ENCODE results near the gene GTPBP10. TPM values are rescaled to one million over a fixed set of nuclear protein-coding genes. Genes with fewer than 3 reads are reported as not detected.

GTPBP10 gene
- polyA plus RNA-seq, 1 donor from 2014 or later, result 35.7 TPM

DNA sequence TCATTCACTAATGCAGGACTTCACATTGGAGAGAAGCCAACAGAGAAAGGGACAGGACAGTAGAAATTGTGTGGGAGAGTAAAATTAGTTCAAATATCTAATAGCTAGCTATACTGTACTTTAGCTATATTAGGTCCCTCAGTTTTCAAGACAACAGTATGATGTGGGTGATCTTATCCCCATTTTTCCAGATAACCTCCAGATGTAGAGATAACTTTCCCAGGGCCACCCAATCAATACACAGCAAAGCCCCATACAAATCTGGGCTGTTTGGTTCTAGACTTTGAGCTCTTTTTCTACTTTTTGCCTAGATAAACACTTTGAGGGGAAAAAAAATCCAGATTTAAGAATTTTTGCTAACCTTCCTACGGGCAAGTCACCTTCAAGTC, 56.3 kb downstream of the GTPBP10 start:
- Mint-ChIP-seq H3K9me3 (peaks cover 2 to 15% (median 6%) of the 10 kb centered on the region in 3 donors), H3K27me3 (no peaks in the 10 kb centered on the region), H3K27ac (peak overlapping the region; percentile 80 to 94 (median 93)), H3K4me1 (peaks cover 0 to 9% (median 0%) of the 10 kb centered on the region in 3 donors), H3K4me3 (peak overlapping the region; percentile 96), H3K36me3 (no peaks in the 10 kb centered on the region)

DNA sequence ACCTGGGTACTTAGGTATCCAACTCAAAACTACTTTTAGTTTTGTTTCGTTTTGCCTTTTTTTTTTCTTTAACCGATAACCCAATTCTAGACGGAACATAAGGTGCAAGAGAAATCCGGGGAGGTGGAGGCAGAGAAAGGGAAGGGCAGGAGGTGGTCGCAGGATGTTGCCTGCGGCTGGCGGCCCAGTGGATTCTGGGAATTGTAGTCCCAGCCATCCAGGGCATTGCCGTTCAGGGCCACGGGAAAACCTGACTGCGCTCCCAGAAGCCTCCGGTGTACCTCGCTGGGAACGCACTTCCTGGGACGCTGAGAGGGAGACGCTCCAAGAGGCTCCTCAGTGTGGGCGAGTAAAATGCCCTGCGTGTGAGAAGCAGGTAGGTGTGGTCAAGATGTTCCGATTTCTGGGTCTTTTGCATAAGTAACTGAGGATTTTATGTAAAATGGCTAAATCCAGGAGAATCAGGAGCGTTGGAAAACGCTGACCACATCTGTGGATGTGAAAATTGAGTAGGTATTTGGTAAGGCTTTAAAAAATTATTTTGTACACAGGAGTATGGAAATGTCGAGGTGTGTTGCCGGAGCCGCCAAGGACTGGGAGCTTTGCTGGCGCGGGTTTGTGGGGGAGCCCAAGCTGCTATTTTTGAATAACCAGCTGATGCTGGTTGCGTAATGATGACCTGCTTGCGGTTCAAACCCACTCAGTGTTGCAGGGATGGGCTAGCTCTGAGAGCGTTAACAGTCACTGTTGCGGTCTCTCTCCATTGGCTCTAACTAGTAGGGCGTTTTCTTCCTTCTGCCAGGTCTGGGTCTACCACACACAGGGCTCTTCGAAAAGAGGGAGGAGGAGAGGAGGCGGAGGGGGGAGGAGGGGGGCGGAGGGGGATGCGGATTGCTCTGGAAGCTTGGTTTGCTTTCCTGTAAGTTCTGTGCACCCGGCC, 56.9 kb downstream of the GTPBP10 start, which contains the start of gene CLDN12:
Gene CLDN12 (plus strand): TSS at position 288 of the 940 bp plus-strand sequence. CDS start 9,216 bp downstream, outside the sequence.
- Mint-ChIP-seq H3K27me3 (no peaks in the 10 kb centered on the region), H3K9me3 (peaks cover 0 to 12% (median 6%) of the 10 kb centered on the region in 3 donors), H3K4me1 (peaks cover 0 to 9% (median 0%) of the 10 kb centered on the region in 3 donors), H3K27ac (peak within 1 kb of the TSS; percentile 80 to 94 (median 93)), H3K4me3 (peak within 1 kb of the TSS; percentile 96), H3K36me3 (no peaks in the 10 kb centered on the region)

DNA sequence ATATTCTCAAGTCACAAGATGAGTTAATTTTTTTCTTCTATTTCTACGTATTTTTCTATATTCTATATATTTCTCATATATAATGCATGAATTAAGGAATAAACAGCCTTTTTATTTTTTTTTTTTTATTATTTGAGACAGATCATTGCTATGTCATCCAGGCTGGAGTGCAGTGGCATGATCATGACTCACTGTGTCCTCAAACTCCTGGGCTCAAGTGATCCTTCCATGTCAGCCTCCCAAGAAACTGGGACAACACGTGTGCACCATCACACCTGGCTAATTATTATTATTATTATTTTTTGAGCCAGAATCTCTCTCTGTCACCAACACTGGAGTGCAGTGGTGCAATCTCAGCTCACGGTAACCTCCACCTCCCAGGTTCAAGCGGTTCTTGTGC, 58.3 kb downstream of the GTPBP10 start:
- peak overlapping the region in 1 of 3 donors; percentile 83 for H3K27ac Mint-ChIP-seq

DNA sequence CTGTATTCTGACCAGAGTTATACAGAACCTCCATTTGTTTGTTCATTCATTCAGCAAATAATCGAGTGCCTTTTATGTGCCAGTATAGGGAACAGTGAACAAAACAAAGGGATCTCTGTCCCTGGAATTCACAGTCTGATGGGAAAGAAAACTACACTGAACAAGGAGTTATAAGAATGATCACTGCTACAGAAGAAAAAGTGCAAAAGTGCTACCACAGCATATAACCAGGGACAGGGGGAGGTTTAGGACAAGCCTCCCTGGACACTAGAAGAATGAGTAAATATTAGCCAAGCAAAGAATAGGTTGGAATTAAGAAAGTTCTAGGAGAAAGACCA, 60.9 kb downstream of the GTPBP10 start:
- Mint-ChIP-seq H3K27ac (peak overlapping the region in 1 of 3 donors; percentile 5), H3K27me3 (no peaks in the 10 kb centered on the region), H3K36me3 (no peaks in the 10 kb centered on the region), H3K4me3 (no peak overlapping the region), H3K4me1 (peaks cover 0 to 8% (median 0%) of the 10 kb centered on the region in 3 donors), H3K9me3 (no peaks in the 10 kb centered on the region)

More for the DNA sequence above, 58.3 kb downstream of the GTPBP10 start:
- H3K27me3 Mint-ChIP-seq, result no peaks in the 10 kb centered on the region
- H3K4me1 Mint-ChIP-seq, result peaks cover 0 to 9% (median 0%) of the 10 kb centered on the region in 3 donors
- H3K36me3 Mint-ChIP-seq, result no peaks in the 10 kb centered on the region
- H3K4me3 Mint-ChIP-seq, result peak overlapping the region; percentile 31 to 96 (median 96)
- peaks cover 0 to 6% (median 5%) of the 10 kb centered on the region in 3 donors for H3K9me3 Mint-ChIP-seq

DNA sequence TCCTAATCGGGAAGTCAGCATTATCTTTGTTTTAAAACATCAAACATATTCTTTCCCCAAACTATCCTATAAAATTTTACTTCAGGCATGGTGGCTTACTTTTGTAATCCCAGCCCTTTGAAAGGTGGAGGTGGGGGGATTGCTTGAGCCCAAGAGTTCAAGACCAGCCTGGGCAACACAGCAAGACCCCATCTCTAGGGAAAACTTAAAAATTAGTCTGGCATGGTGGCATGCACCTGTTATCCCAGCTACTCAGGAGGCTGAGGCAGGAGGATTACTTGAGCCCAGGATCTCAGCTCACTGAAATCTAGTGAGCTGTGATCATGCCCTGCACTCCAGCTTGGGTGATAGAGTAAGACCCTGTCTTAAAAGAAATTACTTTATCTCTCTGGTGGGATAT, 61.6 kb downstream of the GTPBP10 start:
- H3K27ac Mint-ChIP-seq, result peak overlapping the region in 1 of 3 donors; percentile 5

DNA sequence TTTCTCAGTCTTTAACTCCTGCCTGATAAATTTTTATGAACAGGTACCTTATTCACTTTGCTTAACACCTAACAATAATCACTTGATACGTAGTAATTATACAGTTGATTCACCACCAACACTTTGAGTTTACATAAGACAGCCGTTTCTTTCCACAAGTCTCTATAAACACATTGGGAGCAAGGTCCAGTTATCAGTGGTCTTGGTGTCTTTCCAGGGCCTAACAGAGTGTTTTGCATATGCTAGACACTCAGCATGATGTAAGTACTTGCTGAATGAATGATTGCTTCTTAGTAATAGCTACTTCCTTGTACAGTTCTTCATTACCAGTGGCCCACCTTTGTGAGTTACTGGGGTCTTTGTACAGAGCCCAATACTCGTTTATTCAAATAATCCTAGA, 63.2 kb downstream of the GTPBP10 start:
- H3K4me1 Mint-ChIP-seq, result peaks cover 0 to 3% (median 0%) of the 10 kb centered on the region in 3 donors
- H3K27ac Mint-ChIP-seq, result no peak overlapping the region
- no peaks in the 10 kb centered on the region for H3K9me3 Mint-ChIP-seq
- H3K36me3 Mint-ChIP-seq, result peaks cover 2% of the 10 kb centered on the region
- no peaks in the 10 kb centered on the region for H3K27me3 Mint-ChIP-seq
- no peak overlapping the region for H3K4me3 Mint-ChIP-seq

More for the DNA sequence above, 61.6 kb downstream of the GTPBP10 start:
- Mint-ChIP-seq H3K4me1 (peaks cover 0 to 3% (median 0%) of the 10 kb centered on the region in 3 donors), H3K4me3 (no peak overlapping the region), H3K9me3 (no peaks in the 10 kb centered on the region), H3K27me3 (no peaks in the 10 kb centered on the region), H3K36me3 (no peaks in the 10 kb centered on the region)

DNA sequence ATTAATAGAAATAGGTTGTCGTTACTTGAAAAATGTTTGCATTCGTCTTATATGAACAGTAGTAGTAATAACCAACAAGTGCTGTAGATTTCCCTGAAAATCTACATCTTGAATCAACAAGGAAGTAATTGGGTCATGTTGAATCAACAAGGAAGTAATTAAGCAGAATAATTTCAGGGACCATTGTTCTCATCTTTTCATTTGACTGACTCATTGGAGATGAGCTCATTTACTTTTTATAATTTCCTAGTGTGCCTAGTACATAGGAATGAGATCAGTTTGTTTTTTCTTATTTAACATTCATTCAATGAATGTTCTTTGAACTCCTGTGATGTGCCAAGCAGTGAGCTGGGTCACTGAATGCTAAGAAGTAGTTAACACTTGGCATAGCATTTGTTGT, 65.0 kb downstream of the GTPBP10 start:
- H3K4me1 Mint-ChIP-seq, result no peaks in the 10 kb centered on the region
- H3K27me3 Mint-ChIP-seq, result no peaks in the 10 kb centered on the region
- no peak overlapping the region for H3K4me3 Mint-ChIP-seq
- peaks cover 2% of the 10 kb centered on the region for H3K36me3 Mint-ChIP-seq
- H3K9me3 Mint-ChIP-seq, result no peaks in the 10 kb centered on the region
- no peak overlapping the region for H3K27ac Mint-ChIP-seq

DNA sequence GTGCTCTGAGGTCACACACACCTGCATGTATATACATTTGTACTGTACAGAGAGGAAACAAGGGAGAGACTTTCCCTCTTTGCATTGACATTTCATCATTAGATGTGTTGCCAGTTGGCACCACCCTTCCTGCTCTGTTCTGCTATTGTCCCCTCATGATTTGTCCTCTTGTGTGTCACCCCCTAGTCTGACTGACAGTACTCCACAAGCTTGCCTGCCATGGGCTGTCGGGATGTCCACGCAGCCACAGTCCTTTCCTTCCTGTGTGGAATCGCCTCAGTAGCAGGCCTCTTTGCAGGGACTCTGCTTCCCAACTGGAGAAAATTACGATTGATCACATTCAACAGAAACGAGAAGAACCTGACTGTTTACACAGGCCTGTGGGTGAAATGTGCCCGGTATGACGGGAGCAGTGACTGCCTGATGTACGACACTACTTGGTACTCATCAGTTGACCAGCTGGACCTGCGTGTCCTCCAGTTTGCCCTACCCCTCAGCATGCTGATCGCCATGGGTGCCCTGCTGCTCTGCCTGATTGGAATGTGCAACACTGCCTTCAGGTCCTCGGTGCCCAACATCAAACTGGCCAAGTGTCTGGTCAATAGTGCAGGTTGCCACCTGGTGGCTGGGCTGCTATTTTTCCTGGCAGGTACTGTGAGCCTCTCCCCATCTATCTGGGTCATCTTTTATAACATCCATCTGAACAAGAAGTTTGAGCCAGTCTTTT, 66.1 kb downstream of the GTPBP10 start:
- Mint-ChIP-seq H3K4me3 (no peak overlapping the region), H3K4me1 (no peaks in the 10 kb centered on the region), H3K27me3 (no peaks in the 10 kb centered on the region), H3K9me3 (no peaks in the 10 kb centered on the region), H3K36me3 (peaks cover 2% of the 10 kb centered on the region), H3K27ac (no peak overlapping the region)

DNA sequence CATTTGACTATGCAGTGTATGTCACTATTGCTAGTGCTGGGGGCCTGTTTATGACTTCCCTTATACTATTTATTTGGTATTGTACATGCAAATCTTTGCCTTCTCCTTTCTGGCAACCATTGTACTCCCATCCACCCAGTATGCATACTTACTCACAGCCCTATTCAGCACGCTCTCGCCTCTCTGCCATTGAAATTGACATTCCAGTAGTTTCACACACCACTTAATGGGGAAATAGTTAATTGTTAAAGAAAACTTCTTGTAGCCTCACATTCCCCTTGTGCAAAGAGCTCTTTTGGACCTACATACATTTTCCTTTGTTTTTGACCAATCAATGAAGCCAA, 66.6 kb downstream of the GTPBP10 start:
- Mint-ChIP-seq H3K4me3 (no peak overlapping the region), H3K27ac (no peak overlapping the region), H3K27me3 (no peaks in the 10 kb centered on the region), H3K36me3 (peaks cover 2% of the 10 kb centered on the region), H3K9me3 (no peaks in the 10 kb centered on the region), H3K4me1 (no peaks in the 10 kb centered on the region)

DNA sequence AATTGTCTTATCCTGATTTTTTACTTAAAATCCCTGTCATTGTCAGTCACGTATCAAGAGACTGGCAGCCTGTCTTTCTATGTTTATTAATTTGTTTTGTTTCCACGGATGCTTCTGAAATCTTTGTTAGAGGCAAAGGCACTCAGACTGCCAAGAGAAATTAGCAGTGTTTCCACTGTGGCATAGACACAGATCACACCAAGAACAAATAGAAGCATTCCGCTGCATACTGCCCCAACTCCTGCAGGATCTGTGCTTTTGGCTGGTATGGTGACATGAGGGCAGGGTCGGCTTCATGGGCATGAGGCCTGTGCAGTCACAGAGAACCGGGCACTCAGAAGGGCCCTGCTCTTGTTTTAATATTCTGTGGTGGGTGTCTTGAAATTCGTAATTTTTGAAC, 75.1 kb downstream of the GTPBP10 start:
- Mint-ChIP-seq H3K4me1 (peaks cover 0 to 2% (median 0%) of the 10 kb centered on the region in 3 donors), H3K9me3 (no peaks in the 10 kb centered on the region), H3K27ac (no peak overlapping the region), H3K4me3 (no peak overlapping the region), H3K36me3 (no peaks in the 10 kb centered on the region), H3K27me3 (no peaks in the 10 kb centered on the region)

DNA sequence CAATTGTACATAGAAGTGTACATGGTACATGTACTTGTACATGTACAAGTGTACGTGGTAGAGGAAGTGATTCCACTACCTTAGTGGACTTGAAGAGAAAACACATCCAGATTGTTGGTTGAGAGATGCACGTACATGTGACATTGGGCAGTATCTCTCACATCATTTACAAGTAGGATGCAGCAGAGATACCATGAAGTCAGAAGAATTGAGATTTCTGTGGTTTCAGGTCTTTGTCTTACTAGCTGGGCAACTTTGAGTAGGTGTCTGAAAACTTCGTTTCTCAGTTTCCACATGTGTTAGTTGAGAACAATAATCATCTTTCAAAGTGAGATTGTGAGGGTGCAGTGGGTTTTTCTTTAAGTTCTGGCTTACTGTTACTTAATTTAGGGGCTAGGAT, 78.2 kb downstream of the GTPBP10 start:
- Mint-ChIP-seq H3K27ac (no peak overlapping the region), H3K4me1 (peaks cover 0 to 2% (median 0%) of the 10 kb centered on the region in 3 donors), H3K36me3 (no peaks in the 10 kb centered on the region), H3K9me3 (no peaks in the 10 kb centered on the region), H3K4me3 (no peak overlapping the region), H3K27me3 (no peaks in the 10 kb centered on the region)

DNA sequence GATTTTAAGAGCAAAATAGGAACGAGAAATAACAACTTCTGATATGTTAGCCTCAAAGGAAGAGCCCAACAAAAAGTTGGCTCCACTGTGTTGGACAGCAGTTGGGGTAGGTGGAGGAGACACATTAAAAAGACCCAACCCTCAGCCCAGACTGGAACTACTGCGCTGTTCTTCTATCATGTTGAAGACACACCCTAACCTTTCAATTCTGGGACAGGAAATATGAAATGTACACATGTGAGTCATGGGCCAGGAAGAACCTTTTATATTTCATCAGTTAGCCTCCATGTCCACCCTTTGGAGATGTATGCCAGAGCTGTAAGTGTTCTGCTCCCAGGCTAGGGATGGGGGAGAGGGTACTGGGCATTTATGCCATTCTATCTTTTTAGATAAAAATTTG, 78.9 kb downstream of the GTPBP10 start:
- no peaks in the 10 kb centered on the region for H3K27me3 Mint-ChIP-seq
- no peaks in the 10 kb centered on the region for H3K36me3 Mint-ChIP-seq
- no peak overlapping the region for H3K27ac Mint-ChIP-seq
- peaks cover 0 to 2% (median 0%) of the 10 kb centered on the region in 3 donors for H3K4me1 Mint-ChIP-seq
- H3K9me3 Mint-ChIP-seq, result no peaks in the 10 kb centered on the region
- H3K4me3 Mint-ChIP-seq, result no peak overlapping the region

DNA sequence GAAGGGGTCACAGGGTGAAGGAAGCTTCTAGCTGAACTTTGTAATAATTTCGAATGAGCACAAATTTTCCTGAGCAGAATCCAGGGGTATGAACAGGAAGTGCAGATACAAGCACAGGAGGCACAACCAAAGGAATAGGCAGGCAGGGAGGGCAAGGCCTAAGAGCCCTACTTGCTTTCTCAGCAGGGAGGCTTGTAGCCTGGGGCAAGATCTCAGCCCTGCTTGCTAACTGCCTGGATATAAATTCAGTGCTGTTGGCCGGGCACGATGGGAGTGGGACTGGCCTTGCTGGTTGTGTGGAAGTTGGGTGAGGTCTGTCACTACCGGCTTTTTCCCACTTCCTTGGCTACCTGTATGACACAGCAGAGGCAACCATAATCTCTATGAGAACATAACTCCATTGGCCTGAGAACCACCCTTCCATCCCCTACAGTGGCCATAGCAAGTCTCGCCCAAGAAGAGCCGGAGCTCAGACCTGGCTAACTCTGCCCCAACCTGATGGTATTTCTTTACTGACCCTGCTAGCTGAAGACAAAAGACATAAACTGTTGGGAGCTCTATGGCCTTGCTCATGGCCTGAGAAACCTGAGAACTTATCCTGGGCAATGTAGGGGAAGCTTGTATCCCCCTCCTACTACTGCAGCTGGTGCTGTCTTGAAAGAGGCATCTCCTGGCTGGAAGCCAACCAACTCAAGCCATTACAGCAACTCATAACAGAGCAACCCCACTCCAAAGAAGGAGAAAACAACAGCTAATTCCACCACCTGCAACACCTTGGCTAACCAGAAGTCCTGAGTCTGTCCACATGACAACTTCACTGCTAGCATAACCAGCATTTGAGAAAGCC, 84.3 kb downstream of the GTPBP10 start:
- peak overlapping the region in 1 of 4 donors; percentile 31 for H3K4me3 Mint-ChIP-seq
- peaks cover 3 to 5% (median 4%) of the 10 kb centered on the region in 3 donors for H3K9me3 Mint-ChIP-seq
- no peaks in the 10 kb centered on the region for H3K36me3 Mint-ChIP-seq
- H3K4me1 Mint-ChIP-seq, result no peaks in the 10 kb centered on the region
- H3K27me3 Mint-ChIP-seq, result peaks cover 9% of the 10 kb centered on the region
- H3K27ac Mint-ChIP-seq, result no peak overlapping the region

DNA sequence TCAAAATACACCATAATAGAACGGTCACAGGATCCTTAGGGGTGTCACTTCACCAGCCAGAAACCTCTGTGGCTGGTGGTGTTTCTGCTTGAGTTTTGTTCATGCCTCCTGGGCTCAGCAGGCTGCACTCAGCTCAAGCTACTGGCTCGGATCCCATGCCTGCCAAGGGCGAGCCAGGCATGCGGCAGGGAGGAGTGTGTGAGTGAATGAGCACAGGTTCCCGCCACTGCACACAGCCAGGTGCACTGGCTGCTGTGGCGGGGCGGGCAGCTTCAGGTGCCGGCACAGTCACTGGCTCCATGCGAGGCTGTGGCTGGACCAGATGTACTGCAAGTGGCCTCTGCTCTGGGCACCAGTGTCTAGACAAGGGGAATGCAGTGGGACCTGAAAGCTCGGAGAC, 86.2 kb downstream of the GTPBP10 start:
- no peak overlapping the region for H3K27ac Mint-ChIP-seq
- no peaks in the 10 kb centered on the region for H3K36me3 Mint-ChIP-seq
- H3K9me3 Mint-ChIP-seq, result peaks cover 3 to 6% (median 5%) of the 10 kb centered on the region in 3 donors
- peaks cover 9% of the 10 kb centered on the region for H3K27me3 Mint-ChIP-seq
- H3K4me1 Mint-ChIP-seq, result no peaks in the 10 kb centered on the region
- no peak overlapping the region for H3K4me3 Mint-ChIP-seq
